Tibial artery (tissue), 4 donors: ENCODE data around the gene GKN2.

Experiments used
- DNase-seq, 2 donors: peaks; one replicate each; pipeline ENCODE4 v3.0.0-alpha.2; 2019
- H3K27ac ChIP-seq, 2 donors: fragments of 200-600 bp; sonication (generic) in 1 of 2; 1 replicate in 1 of 2; 2 replicates in 1 of 2; pipeline ENCODE4 v1.5.1; 2018 to 2019; ENCODE audit warnings: mild to moderate bottlenecking in 1 of 2
- H3K27me3 ChIP-seq, 2 donors: fragments of 200-600 bp; sonication (generic) in 1 of 2; one replicate each; pipeline versions ENCODE4 v1.5.1 to v1.6.0; 2016 to 2019
- H3K36me3 ChIP-seq, 3 donors: fragments of 200-600 bp; sonication (generic) in 2 of 3; one replicate each; pipeline ENCODE4 v1.5.1; 2016 to 2019; ENCODE audit warnings: mild to moderate bottlenecking in 2 of 3
- H3K4me1 ChIP-seq, 4 donors: fragments of 200-600 bp; sonication (generic) in 2 of 4; 1 replicate in 3 of 4; 2 replicates in 1 of 4; pipeline ENCODE4 v1.5.1; 2016 to 2019
- H3K4me3 ChIP-seq, 2 donors: fragments of 200-600 bp; sonication (generic) in 1 of 2; 1 replicate in 1 of 2; 2 replicates in 1 of 2; pipeline ENCODE4 v1.5.1; 2018 to 2019; ENCODE audit warnings: mild to moderate bottlenecking in 2 of 2
- H3K9me3 ChIP-seq, 3 donors: fragments of 200-600 bp; sonication (generic) in 1 of 3; one replicate each; pipeline ENCODE4 v1.5.1; 2016 to 2019
- intact Hi-C: fragments of 100-400 bp; cut with DNase I; formaldehyde crosslinking; loops from one replicate; pipeline ENCODE4 v1.15.0; 2023; ENCODE audit warnings: low total_unique reads
- TF ChIP-seq, protein P1 (sequence below), 2 experiments: fragments of 200-600 bp in 1 of 2; fragments of 450-650 bp in 1 of 2; IDR thresholded peaks; one replicate each; pipeline ENCODE4 v1.5.1; 2017 to 2019; ENCODE audit warnings: antibody characterized with exemption in 2 of 2, mild to moderate bottlenecking in 1 of 2, moderate library complexity in 1 of 2

Gene GKN2

DNA sequence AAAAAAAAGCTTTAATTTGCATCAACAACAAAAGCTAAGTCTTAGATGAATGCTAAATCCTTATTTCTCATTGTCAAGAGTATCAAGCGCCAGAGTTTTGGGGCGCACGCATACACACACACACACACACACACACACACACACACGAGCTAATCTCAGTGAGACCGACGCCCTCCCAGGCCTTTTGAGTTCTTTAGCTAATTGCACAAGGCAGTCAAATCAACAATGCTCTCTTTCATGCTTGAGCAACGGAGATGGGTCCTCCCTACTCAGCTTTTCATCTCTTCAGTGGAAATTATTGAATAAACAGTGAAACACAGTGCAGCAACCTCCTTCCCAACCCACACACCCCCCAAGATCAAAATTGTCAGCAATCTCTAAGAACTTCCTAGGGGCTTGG lies 41.0 kb upstream of the GKN2 start:
- Histone ChIP-seq H3K27ac (no peak overlapping the region), H3K9me3 (no peaks in the 10 kb centered on the region), H3K4me3 (no peak overlapping the region), H3K27me3 (no peaks in the 10 kb centered on the region), H3K4me1 (peaks cover 0 to 16% (median 3%) of the 10 kb centered on the region in 4 donors), H3K36me3 (no peaks in the 10 kb centered on the region)
- TF ChIP-seq, protein P1, sequence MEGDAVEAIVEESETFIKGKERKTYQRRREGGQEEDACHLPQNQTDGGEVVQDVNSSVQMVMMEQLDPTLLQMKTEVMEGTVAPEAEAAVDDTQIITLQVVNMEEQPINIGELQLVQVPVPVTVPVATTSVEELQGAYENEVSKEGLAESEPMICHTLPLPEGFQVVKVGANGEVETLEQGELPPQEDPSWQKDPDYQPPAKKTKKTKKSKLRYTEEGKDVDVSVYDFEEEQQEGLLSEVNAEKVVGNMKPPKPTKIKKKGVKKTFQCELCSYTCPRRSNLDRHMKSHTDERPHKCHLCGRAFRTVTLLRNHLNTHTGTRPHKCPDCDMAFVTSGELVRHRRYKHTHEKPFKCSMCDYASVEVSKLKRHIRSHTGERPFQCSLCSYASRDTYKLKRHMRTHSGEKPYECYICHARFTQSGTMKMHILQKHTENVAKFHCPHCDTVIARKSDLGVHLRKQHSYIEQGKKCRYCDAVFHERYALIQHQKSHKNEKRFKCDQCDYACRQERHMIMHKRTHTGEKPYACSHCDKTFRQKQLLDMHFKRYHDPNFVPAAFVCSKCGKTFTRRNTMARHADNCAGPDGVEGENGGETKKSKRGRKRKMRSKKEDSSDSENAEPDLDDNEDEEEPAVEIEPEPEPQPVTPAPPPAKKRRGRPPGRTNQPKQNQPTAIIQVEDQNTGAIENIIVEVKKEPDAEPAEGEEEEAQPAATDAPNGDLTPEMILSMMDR (IDR thresholded peaks at IDR 0.05): no peak
- intact Hi-C loops: no loop called here
- no peak for DNase-seq

DNA sequence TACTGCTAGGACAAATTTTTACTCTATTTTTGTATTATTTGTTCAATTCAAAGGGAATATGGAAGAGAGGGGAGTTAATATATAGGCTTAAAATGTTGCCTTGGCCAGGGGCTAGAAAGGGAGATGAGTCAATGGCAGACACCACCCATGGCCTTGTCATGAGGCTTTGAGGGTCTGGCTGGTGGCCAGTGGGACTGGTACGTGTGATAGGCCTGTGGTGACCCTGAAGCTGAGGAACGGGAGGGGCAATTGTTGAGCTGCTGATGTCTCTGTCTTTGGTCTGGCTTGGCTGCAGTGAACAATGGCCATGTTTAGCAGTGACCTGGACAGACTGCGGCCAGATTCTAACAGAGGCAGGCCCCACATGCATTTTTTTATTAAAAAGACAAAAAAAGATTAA lies 40.2 kb upstream of the GKN2 start:
- Histone ChIP-seq H3K9me3 (no peaks in the 10 kb centered on the region), H3K4me3 (no peak overlapping the region), H3K4me1 (peaks cover 0 to 16% (median 3%) of the 10 kb centered on the region in 4 donors), H3K27me3 (no peaks in the 10 kb centered on the region), H3K36me3 (no peaks in the 10 kb centered on the region), H3K27ac (no peak overlapping the region)
- TF ChIP-seq, protein P1 (IDR thresholded peaks at IDR 0.05): no peak
- no peak for DNase-seq
- intact Hi-C loops: no loop called here

DNA sequence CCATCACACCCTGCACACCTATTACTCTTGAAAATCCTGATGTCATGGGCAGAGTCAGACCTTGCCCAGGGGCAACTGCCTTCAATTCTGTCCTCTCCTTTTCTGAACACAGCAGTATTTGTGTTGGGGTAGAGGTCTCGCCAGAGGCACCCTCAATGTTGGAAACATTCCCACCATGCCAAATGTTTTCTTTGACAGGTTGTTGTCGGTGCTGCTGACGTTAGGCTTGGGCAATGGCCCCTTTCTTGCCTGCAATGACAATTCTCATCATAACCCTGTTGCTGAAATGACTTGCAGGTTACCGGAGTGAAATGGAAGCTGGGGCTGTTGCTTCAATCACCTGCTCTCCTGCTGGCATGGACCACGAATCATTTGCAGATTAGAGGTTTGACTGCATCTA lies 39.6 kb upstream of the GKN2 start:
- H3K27me3 ChIP-seq: no peaks in the 10 kb centered on the region
- no peak for DNase-seq
- peaks cover 0 to 16% (median 3%) of the 10 kb centered on the region in 4 donors for H3K4me1 ChIP-seq
- TF ChIP-seq, protein P1 (IDR thresholded peaks at IDR 0.05): no peak
- H3K36me3 ChIP-seq: no peaks in the 10 kb centered on the region
- no peaks in the 10 kb centered on the region for H3K9me3 ChIP-seq
- H3K4me3 ChIP-seq: no peak overlapping the region
- no peak overlapping the region for H3K27ac ChIP-seq
- intact Hi-C loops: no loop called here

DNA sequence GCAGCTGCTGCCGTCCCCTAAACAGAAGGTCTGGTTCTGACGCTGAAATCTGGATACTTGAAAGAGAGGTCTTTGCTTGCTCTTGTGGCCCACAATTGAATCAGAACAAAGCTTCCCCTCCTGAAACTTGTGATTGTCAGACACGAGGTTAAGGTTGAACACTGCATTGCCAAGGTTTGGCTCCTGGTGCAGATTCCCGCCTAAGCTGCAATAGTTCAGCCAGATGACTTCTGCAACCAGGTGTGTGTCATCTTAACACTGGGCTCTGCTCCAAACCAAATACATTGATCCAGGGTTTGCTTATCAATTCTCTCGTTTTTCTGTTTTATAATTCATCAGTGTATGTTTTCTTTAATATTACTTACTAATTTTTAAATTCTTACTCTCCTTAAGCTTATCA lies 36.3 kb upstream of the GKN2 start:
- Histone ChIP-seq H3K27me3 (no peaks in the 10 kb centered on the region), H3K27ac (no peak overlapping the region), H3K9me3 (no peaks in the 10 kb centered on the region), H3K36me3 (no peaks in the 10 kb centered on the region), H3K4me1 (no peaks in the 10 kb centered on the region), H3K4me3 (no peak overlapping the region)
- TF ChIP-seq, protein P1 (IDR thresholded peaks at IDR 0.05): no peak
- intact Hi-C loops: no loop called here
- no peak for DNase-seq

DNA sequence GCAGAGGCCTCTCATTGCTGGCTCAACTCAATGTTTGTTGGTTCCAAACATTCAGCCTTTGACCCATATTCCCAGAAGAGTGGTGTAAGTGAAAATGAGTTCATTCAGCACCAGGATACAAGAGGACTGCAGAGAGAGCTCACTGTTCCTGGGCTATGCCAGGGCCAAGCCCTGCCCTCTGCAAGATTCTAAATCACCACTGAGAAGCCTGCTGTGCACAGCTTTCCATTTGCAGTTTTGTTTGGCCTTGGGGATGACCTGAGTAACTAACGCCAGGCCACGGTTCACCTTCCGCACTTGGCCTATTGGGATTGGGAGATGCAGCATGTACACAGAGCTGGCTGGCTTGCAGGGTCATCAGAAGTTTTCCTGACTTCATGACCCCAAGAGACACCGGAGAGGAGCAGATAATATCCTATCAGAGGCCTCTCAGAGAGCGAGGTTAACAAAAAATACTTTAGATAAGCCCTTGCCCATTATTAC lies 34.4 kb upstream of the GKN2 start:
- no peak for DNase-seq
- Histone ChIP-seq H3K27me3 (no peaks in the 10 kb centered on the region), H3K9me3 (no peaks in the 10 kb centered on the region), H3K36me3 (no peaks in the 10 kb centered on the region), H3K4me3 (no peak overlapping the region), H3K4me1 (no peaks in the 10 kb centered on the region), H3K27ac (no peak overlapping the region)
- TF ChIP-seq, protein P1 (IDR thresholded peaks at IDR 0.05): no peak
- intact Hi-C loops: no loop called here

DNA sequence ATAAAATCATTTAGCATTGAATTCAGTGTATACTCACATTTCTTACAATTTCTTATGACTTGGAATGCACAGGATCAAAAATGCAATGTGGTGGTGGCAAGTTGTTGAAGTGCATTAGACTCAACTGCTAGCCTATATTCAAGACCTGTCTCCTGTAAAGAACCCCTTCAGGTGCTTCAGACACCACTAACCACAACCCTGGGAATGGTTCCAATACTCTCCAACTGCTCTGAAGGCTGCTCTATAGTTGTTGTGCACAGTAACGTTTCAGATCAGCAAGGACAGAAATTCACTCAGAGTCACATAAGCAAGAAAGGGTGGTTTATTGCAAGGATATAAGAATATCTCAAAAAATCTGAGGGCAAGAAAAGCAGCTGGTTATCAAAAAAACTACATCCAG lies 28.3 kb upstream of the GKN2 start:
- Histone ChIP-seq H3K4me1 (no peaks in the 10 kb centered on the region), H3K27me3 (no peaks in the 10 kb centered on the region), H3K27ac (no peak overlapping the region), H3K36me3 (no peaks in the 10 kb centered on the region), H3K9me3 (no peaks in the 10 kb centered on the region), H3K4me3 (no peak overlapping the region)
- DNase-seq: no peak
- TF ChIP-seq, protein P1 (IDR thresholded peaks at IDR 0.05): no peak
- intact Hi-C loops: no loop called here
